Fibroblast of skin of back (primary cell): ENCODE results near the gene LGALS9B.
A peak's percentile ranks its signal among the peaks of the same experiment; 100 is the strongest.
"Not testable (repeated sequence)": the region's sequence is repeated elsewhere in the genome, so short reads cannot be mapped to it uniquely, and the experiment has no call there.

ENCODE experiments used
- DNase-seq: peaks from one replicate; pipeline ENCODE4 v3.0.0-alpha.2; 2013

Gene LGALS9B

GRCh38 chr17:20466999-20467398 lies 340 bp downstream of the LGALS9B start:
- DNase-seq, result peak; percentile 29

- not testable (repeated sequence) for DNase-seq
Observed at GRCh38 chr17:20466553-20466952, 786 bp downstream of the LGALS9B start.

- not testable (repeated sequence) for DNase-seq
Observed at GRCh38 chr17:20465535-20465934, 1.8 kb downstream of the LGALS9B start.

- not testable (repeated sequence) for DNase-seq
Observed at GRCh38 chr17:20464854-20465414, 2.4 kb downstream of the LGALS9B start.

- DNase-seq, result not testable (repeated sequence)
Observed at GRCh38 chr17:20462158-20462557, 5.2 kb downstream of the LGALS9B start.

GRCh38 chr17:20457848-20458381 lies 9.4 kb downstream of the LGALS9B start:
- DNase-seq, result not testable (repeated sequence)

DNA sequence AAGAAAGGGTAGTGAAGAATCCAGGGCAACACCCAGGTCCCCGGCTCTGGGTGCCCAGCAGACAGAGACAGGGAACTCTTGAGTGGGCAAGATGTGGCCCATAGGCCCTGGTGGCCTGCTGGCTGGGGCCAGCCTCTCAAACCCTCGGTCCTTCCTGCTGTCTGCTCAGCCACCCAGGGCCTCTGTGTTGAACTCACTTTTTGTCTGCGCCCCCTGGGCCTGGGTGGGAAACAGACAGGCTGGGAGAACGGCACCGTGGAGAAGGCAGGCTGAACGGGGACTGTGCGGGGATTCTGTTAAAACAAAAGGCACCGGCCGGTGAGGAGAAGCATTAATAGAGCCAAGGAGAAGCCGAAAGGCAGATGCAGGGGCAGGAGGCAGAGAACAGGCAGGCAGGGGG lies 12.2 kb downstream of the LGALS9B start:
- not testable (repeated sequence) for DNase-seq

DNA sequence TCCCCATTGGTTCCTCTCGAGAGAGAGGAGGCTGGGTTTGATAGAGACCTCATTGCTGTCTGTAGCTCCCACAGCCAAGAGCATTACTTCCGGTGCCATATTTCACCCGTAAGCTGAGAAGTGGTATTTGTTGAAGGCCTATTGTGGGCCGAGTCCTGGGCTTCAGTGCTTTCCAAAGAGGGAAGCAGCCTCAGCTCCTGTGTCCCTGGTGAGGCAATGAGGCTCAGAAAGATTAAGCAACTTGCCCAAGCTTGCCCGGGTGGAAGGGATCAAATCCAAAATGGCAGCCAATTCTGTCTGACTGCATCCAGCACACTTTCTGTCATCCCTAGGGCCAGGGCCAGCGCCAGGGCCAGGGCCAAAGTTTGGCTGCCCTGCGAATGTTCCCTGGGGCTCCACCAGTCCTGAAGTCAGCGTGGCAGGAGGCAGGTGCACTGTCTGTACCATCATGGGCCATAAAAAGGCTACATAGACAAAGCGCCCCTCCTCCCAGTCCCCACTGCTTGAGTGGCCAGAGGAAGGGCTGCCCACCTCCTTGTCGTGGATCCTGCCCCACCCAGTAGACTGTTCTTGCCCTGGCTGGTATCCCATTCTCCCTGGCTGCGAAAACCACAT lies 13.4 kb downstream of the LGALS9B start:
- DNase-seq, result not testable (repeated sequence)

- not testable (repeated sequence) for DNase-seq
Observed at GRCh38 chr17:20450852-20451251, 16.5 kb downstream of the LGALS9B start.

DNA sequence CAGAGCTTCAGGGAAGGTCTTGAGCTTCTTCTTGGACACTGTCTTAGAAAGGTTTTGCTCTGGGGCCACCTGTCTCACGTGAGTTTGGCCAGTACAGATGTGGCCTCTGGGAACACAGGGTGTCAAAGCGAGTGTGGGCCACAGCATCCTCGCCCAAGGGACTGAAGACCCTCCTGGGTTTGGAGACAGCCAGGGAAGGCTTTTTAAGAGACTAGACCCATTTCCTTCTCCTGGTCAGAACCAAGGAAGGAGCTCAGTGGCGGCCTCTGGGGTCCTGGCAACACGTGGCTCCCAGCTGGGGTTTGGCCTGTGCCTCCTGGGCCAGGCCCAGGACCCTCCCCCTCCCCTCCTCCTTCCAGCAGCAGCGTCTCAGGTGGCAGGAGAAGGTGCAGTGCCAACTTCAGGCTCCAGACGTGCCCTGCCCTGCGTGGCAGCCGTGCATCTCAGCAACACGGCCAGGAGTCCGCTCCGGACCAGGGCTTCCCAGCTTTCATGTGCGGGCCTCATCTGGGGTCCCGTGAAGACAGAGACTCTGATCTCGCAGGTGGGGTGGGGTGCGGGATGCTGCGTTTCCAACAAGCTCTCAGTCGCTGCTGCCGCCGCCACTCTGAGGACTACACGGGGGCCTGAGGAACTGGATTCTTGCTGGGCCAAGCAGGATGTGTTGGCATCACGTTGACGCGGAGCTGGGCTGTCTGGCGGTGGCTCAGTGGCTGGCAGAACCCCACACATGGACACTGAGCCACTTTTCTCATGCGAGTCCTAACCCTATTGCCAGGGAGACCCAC lies 19.6 kb downstream of the LGALS9B start:
- DNase-seq, result not testable (repeated sequence)

DNA sequence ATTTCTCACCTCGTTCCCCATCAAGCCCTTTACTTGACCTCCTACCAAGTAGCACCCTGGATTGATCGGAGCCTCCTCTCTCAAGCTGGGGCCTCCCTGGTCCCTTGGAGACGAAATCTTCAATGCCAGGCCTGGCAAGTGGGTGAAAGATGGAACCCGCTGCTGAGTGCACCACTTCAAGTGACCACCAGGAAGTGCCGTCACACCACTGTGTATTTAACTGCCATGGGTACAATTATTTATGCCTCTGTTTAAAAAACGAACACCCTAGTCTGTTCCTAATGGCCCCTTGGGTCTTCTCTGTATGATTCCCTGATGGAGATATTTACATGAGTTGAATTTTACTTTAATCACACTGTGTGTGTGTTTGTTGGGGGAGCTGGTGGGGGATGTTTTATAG lies 20.4 kb downstream of the LGALS9B start:
- DNase-seq, result peak; percentile 0

DNA sequence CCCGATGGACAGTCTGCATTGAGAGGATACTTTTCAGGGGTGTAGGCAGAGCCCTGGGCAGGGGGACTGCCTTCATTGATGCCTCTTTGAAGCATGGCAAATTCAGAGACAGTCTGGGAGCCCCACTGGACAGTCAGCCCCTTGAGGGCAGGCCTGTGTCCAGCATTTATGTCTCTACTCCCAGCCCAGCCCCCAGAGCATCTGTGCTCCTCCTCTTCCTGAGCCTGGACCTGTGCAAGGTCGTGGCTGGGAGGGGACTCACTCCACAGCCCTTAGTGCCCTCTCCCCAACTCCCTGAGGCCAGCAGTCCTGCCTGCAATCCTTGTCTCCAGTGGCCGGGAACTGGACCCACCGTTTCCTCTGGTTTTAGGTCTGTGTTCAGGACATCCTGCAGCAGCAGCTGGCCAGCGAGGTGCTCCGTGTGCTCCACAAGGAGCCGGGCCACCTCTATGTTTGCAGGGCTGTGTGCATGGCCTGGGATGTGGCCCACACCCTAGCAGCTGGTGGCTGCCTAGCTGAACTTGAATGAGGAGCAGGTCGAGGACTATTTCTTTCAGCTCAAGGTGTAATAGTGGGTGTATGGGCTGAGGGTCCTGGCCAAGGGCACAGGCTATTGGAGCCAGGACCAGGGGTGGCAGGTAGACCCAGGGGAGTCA lies 22.6 kb downstream of the LGALS9B start:
- DNase-seq, result not testable (repeated sequence)

DNA sequence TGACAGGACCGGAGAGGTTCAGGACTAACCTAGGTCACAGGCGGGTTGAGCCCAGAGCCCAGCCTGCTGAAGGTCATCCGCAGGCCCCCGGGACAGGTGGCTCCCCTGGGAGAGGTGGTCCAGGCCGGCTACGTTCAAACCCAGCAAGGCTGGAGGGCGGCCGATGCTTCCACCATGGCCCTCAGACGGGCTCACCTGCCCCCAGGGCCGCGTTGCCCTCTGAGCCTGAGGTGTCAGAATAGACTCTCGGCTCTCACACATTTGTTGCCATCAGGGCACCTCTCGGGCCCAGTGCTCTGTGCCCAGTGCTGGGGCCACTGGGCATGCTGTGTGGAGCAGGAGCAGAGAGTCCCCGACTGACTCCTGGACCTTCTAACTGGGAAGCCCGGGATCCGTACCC lies 23.2 kb downstream of the LGALS9B start:
- not testable (repeated sequence) for DNase-seq

DNA sequence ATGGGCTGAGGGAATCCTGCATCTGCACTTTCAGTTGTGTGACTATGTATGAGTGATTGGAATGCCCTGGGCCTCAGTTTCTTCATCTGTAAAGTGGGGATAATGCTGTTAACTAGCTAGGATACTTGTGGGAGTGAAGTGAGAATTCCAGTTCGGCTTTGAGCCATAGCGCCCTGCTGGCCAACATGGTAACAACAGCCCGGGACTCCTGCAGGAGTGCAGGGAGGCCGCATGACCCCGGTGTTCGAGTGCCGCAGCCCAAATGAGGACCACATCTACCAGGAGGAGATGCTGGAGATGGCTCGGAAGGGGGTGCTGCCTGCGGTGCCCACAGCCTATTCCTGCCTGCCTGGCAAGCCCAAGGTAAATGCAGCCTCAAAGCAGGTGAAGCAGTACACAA lies 23.7 kb downstream of the LGALS9B start:
- DNase-seq, result not testable (repeated sequence)

GRCh38 chr17:20440665-20441064 lies 26.7 kb downstream of the LGALS9B start:
- not testable (repeated sequence) for DNase-seq

DNA sequence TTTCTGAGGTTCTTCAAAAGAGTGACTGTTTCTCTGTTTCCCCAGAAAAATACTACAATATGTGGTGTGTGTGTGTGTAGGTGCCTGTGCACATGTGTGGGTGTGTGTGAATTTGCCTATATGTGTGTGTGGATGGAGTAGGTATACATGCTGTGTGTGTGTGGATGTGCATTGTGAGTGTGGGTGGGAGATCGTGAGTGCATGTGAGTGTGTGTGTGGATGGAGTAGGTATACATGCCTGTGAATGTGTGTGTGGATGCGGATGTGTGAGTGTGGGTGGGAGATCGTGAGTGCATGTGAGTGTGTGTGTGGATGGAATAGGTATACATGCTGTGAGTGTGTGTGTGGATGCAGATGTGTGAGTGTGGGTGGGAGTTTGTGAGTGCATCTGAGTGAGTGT lies 32.2 kb downstream of the LGALS9B start:
- not testable (repeated sequence) for DNase-seq

DNA sequence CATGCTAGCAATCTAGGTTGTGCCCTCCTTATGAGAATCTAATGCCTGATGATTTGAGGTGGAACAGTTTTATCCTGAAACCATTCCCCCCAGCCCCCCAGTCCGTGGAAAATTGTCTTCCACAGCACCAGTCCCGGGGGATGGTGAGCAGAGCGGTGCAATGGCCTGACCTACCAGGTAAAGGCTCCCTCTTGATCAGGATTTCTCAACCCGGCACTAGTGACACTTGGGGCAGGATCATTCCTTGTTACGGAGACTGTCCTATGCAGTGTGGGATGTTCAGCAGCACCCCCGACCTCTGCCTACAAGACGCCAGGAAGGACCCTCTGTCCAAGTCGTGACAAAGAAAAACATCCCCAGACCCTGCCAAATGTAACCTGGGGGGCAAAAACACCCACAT lies 34.0 kb downstream of the LGALS9B start:
- not testable (repeated sequence) for DNase-seq

DNA sequence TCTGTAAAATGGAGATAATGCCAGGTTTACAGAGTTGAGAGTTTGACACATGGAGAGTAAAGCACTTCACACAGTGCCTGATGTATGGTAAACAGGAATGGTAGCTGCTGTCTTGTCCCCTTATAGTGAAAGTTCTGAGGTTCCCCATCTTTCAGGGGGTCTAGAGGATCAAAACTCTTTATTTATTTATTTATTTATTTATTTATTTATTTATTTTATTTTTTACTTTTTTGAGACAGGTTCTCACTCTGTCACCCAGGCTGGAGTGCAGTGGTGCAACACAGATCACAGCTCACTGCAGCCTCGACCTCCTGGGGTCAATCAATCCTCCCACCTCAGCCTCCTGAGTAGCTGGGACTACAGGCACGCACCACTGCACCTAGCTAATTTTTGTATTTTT lies 40.1 kb downstream of the LGALS9B start:
- not testable (repeated sequence) for DNase-seq

DNA sequence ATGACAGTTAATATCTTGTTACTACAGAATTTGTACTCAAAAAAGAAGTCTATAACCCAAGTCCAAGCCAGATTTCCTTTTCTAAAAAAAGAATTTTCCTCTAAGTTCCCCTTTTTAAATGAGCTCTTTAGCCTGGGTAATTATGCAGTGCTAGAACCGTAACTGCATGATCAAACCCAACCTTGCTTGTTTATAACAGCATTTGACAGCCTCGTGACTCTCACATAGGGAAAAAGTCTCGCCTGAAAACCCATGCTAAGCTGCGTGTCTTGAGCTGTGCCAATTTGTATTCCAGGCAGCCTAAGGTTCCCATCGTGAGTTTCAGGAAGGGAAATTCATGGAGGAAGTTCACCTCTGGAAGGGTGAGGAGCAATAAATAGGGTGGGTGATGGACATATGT lies 44.5 kb downstream of the LGALS9B start:
- DNase-seq, result not testable (repeated sequence)

DNA sequence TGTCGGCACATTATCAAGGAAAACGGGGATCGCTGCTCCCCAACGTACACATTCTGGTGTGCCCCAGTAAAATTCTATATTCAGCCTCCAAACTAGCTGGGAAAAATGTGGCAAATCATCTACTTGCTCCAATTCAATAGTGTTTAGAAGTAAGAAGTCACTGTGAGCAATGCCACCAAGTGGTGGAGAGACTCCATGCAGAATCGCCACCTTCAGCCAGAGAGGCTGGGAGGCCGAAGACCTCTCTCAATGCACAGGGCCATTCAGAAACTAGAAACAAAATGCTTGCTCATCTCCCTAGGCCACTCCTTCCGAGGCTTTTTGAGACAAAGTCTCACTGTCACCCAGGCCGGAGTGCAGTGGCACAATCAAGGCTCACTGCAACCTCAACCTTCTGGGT lies 48.5 kb downstream of the LGALS9B start:
- DNase-seq, result not testable (repeated sequence)

GRCh38 chr17:20417492-20418080 lies 49.8 kb downstream of the LGALS9B start:
- DNase-seq, result not testable (repeated sequence)

GRCh38 chr17:20416381-20416911 lies 50.9 kb downstream of the LGALS9B start:
- not testable (repeated sequence) for DNase-seq
